HCT116 (cell line): ENCODE data around the gene MTHFSD.

ENCODE experiments used
- ATF3 ChIP-seq: IDR thresholded peaks from 2 replicates; pipeline ENCODE4 v1.6.1; 2012
- CBX3 ChIP-seq: IDR thresholded peaks from 2 replicates; pipeline ENCODE4 v1.6.1; 2012; ENCODE audit warnings: low read depth
- EGR1 ChIP-seq: IDR thresholded peaks from 2 replicates; pipeline ENCODE4 v1.6.1; 2012; ENCODE audit warnings: low read depth
- EZH2 ChIP-seq: fragments of 200-600 bp; sonication (generic); IDR thresholded peaks from 2 replicates; pipeline ENCODE4 v1.6.1; 2017; ENCODE audit warnings: antibody characterized with exemption, mixed run types
- JUND ChIP-seq: IDR thresholded peaks from 2 replicates; pipeline ENCODE4 v1.6.1; 2012
- POLR2A ChIP-seq: IDR thresholded peaks from 2 replicates; pipeline ENCODE4 v1.7.0; 2011; ENCODE audit warnings: borderline replicate concordance; ENCODE audit not compliant: insufficient read depth, insufficient read length; ENCODE audit errors: extremely low read depth
- POLR2AphosphoS5 ChIP-seq: IDR thresholded peaks from 2 replicates; pipeline ENCODE4 v1.6.1; 2011; ENCODE audit warnings: mild to moderate bottlenecking, low read depth, low read length, moderate library complexity
- RAD21 ChIP-seq: IDR thresholded peaks from 2 replicates; pipeline ENCODE4 v1.6.1; 2012; ENCODE audit warnings: low read depth, mild to moderate bottlenecking
- SP1 ChIP-seq: IDR thresholded peaks from 2 replicates; pipeline ENCODE4 v1.6.1; 2012; ENCODE audit warnings: low read depth
- TCF7L2 ChIP-seq: IDR thresholded peaks from 2 replicates; pipeline ENCODE4 v1.7.0; 2011; ENCODE audit warnings: borderline replicate concordance, inconsistent platforms; ENCODE audit not compliant: insufficient read depth, insufficient read length; ENCODE audit errors: extremely low read depth
- YY1 ChIP-seq: IDR thresholded peaks from 2 replicates; pipeline ENCODE4 v1.6.1; 2011; ENCODE audit warnings: low read length, low read depth, moderate library complexity, mild to moderate bottlenecking; ENCODE audit not compliant: insufficient replicate concordance; ENCODE audit errors: extremely low read depth
- TF ChIP-seq, protein P1 (sequence below), 3 experiments: fragments of 200-600 bp in 1 of 3; sonication (generic) in 1 of 3; IDR thresholded peaks in 2 of 3; conservative IDR thresholded peaks in 1 of 3; 2 replicates each; pipeline ENCODE4 v1.5.1; 2012 to 2017; ENCODE audit warnings: low read depth in 2 of 3, low read length in 2 of 3, antibody characterized with exemption in 1 of 3, borderline replicate concordance in 1 of 3, control low read depth in 1 of 3, mild to moderate bottlenecking in 1 of 3, mixed read lengths in 1 of 3, mixed run types in 1 of 3, moderate library complexity in 1 of 3; ENCODE audit not compliant: insufficient read depth in 1 of 3

- TF ChIP-seq, protein P1, sequence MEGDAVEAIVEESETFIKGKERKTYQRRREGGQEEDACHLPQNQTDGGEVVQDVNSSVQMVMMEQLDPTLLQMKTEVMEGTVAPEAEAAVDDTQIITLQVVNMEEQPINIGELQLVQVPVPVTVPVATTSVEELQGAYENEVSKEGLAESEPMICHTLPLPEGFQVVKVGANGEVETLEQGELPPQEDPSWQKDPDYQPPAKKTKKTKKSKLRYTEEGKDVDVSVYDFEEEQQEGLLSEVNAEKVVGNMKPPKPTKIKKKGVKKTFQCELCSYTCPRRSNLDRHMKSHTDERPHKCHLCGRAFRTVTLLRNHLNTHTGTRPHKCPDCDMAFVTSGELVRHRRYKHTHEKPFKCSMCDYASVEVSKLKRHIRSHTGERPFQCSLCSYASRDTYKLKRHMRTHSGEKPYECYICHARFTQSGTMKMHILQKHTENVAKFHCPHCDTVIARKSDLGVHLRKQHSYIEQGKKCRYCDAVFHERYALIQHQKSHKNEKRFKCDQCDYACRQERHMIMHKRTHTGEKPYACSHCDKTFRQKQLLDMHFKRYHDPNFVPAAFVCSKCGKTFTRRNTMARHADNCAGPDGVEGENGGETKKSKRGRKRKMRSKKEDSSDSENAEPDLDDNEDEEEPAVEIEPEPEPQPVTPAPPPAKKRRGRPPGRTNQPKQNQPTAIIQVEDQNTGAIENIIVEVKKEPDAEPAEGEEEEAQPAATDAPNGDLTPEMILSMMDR (IDR thresholded peaks at IDR 0.05 in 2 of 3, conservative IDR thresholded peaks at IDR 0.05 in 1 of 3; ENCODE audit: borderline replicate concordance in 1 of 3, insufficient read depth in 1 of 3, low read depth in 2 of 3, low read length in 2 of 3) = no peak
- TF ChIP-seq POLR2A (no peak), TCF7L2 (no peak), JUND (no peak), YY1 (no peak), POLR2AphosphoS5 (no peak), EGR1 (no peak), SP1 (no peak), RAD21 (no peak), CBX3 (no peak), ATF3 (no peak), EZH2 (no peak)
Measured at GRCh38 chr16:86580063-86580790, 25.2 kb upstream of the MTHFSD start.
